Erythroblast (primary cell): ENCODE measurements around the gene CLTCL1.

Experiments
- GATA1 ChIP-seq: IDR thresholded peaks from 2 replicates; pipeline ENCODE4 v1.6.1; 2011; ENCODE audit warnings: low read depth, mild to moderate bottlenecking, control low read depth, low read length, moderate library complexity
- POLR2A ChIP-seq: IDR thresholded peaks from 2 replicates; pipeline ENCODE4 v1.6.1; 2011; ENCODE audit warnings: mild to moderate bottlenecking, low read length

DNA sequence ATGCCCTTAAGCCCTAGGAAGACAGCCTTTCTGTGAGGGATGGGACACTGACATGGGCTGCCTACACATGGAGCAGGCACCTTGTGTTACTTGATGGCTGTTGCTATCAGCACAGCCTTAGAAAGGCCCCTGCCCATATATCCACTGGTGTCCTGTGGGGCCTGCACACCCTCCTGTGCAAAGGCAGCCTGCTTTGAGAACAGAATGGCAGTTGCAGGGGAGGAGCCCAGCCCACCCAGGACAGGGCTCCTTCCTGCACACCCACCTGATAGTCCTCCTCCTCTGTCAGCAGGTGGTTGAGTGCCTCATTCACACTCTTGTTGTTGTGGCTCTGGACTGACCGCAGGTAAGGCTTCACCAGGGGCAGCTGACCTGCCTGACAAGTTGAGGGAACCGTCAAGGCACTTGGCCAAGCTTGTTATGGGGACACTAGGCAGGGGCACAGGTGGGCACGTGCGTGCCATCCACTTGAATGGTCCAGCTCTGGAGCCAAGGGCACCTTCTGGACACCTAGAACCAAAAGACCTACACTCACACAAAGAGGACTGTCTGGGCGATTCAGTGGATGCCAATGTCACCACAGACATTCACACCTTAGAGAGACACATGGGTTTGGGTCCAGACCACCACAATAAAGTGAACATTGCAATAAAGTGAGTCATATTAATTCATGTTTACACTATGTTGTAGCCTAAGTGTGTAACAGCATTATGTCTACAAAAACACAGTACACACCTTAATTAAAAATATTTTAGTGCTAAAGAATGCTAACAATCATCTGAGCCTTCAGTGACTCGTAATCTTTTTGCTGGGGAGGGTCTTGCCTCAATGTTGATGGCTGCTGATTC lies 103.6 kb downstream of the CLTCL1 start:
- TF ChIP-seq POLR2A (no peak), GATA1 (no peak)
